Gastrocnemius medialis (tissue), 4 donors: ENCODE data around the gene STK4. TPM values are rescaled to one million over a fixed set of nuclear protein-coding genes. Genes with fewer than 3 reads are reported as not detected.

Experiments
- ATAC-seq, 2 donors: fragments of 150-250 bp; one replicate each; pipeline ENCODE4 v1.9.1; 2016
- DNase-seq, 2 donors: peaks; one replicate each; pipeline ENCODE4 v3.0.0-alpha.2; 2019
- H3K27ac ChIP-seq, 4 donors: fragments of 200-600 bp; sonication (generic); 1 replicate in 1 of 4; 2 replicates in 3 of 4; pipeline ENCODE4 v1.5.1; 2016 to 2018; ENCODE audit warnings: mild to moderate bottlenecking in 2 of 4, moderate library complexity in 1 of 4
- H3K27me3 ChIP-seq, 3 donors: fragments of 200-600 bp; sonication (generic) in 2 of 3; 1 replicate in 1 of 3; 2 replicates in 2 of 3; pipeline versions ENCODE4 v1.5.1 to v1.6.0; 2016 to 2019; ENCODE audit warnings: mild to moderate bottlenecking in 1 of 3, moderate library complexity in 1 of 3
- H3K36me3 ChIP-seq, 2 donors: fragments of 200-600 bp; sonication (generic) in 1 of 2; one replicate each; pipeline ENCODE4 v1.5.1; 2017 to 2018
- H3K4me1 ChIP-seq, 2 donors: fragments of 200-600 bp; sonication (generic) in 1 of 2; one replicate each; pipeline ENCODE4 v1.5.1; 2016 to 2017; ENCODE audit warnings: mild to moderate bottlenecking in 2 of 2
- H3K4me3 ChIP-seq, 4 donors: fragments of 200-600 bp; sonication (generic) in 3 of 4; 1 replicate in 1 of 4; 2 replicates in 3 of 4; pipeline ENCODE4 v1.5.1; 2016 to 2019; ENCODE audit warnings: mild to moderate bottlenecking in 2 of 4
- H3K9me3 ChIP-seq, 3 donors: fragments of 200-600 bp; sonication (generic) in 2 of 3; 1 replicate in 1 of 3; 2 replicates in 2 of 3; pipeline ENCODE4 v1.5.1; 2016 to 2019
- POLR2A ChIP-seq, 2 donors: fragments of 450-650 bp; IDR thresholded peaks; one replicate each; pipeline ENCODE4 v1.6.1; 2017; ENCODE audit warnings: antibody characterized with exemption in 2 of 2, mild to moderate bottlenecking in 2 of 2, moderate library complexity in 2 of 2
- in situ Hi-C, 4 donors: fragments of 200-750 bp; cut with MboI; loops; one replicate each; pipeline versions ENCODE4 v1.15.0 to v1.8.0; 2017; ENCODE audit warnings: low sequenced_read_pairs in 4 of 4
- intact Hi-C: fragments of 100-400 bp; cut with DNase I; formaldehyde crosslinking; loops from one replicate; pipeline ENCODE4 v1.15.1; 2023; ENCODE audit warnings: low total_unique reads
- total RNA-seq, 4 donors: library from RNA; depleted of rRNA; stranded (reverse); fragments of >200 nt; gene quantifications; one replicate each; pipeline versions ENCODE4 v1.1.0 to v1.2.3, GENCODE V29; 2016
- TF ChIP-seq, protein P1 (sequence below), 5 experiments: fragments of 450-650 bp in 3 of 5; fragments of 200-600 bp in 2 of 5; sonication (generic) in 2 of 5; IDR thresholded peaks in 4 of 5; conservative IDR thresholded peaks in 1 of 5; 1 replicate in 4 of 5; 2 replicates in 1 of 5; pipeline ENCODE4 v1.5.1; 2016 to 2019; ENCODE audit warnings: antibody characterized with exemption in 5 of 5, mild to moderate bottlenecking in 3 of 5, moderate library complexity in 3 of 5

Gene STK4
- total RNA-seq, 4 donors from 2014 or later, result 4.5 to 6.4 (median 5.5) TPM

GRCh38 chr20:44962483-44962882 is 3.8 kb upstream of the STK4 start:
- Histone ChIP-seq H3K27ac (no peak overlapping the region), H3K4me1 (peaks cover 29% of the 10 kb centered on the region in 2 donors), H3K36me3 (no peaks in the 10 kb centered on the region), H3K27me3 (no peaks in the 10 kb centered on the region), H3K4me3 (no peak overlapping the region), H3K9me3 (no peaks in the 10 kb centered on the region)
- intact Hi-C loops (loop anchor here (5.0 to 10.0 kb wide), 2 partner anchors 750 to 1368 kb away; partner anchors contain the start of genes IFT52 and OSER1), in situ Hi-C loops (loop anchor here in 1 of 4 donors (25.0 kb wide), 1 partner anchor 100 kb away; no protein-coding TSS in a partner anchor)
- ATAC-seq (no peak), DNase-seq (no peak)
- TF ChIP-seq, protein P1, sequence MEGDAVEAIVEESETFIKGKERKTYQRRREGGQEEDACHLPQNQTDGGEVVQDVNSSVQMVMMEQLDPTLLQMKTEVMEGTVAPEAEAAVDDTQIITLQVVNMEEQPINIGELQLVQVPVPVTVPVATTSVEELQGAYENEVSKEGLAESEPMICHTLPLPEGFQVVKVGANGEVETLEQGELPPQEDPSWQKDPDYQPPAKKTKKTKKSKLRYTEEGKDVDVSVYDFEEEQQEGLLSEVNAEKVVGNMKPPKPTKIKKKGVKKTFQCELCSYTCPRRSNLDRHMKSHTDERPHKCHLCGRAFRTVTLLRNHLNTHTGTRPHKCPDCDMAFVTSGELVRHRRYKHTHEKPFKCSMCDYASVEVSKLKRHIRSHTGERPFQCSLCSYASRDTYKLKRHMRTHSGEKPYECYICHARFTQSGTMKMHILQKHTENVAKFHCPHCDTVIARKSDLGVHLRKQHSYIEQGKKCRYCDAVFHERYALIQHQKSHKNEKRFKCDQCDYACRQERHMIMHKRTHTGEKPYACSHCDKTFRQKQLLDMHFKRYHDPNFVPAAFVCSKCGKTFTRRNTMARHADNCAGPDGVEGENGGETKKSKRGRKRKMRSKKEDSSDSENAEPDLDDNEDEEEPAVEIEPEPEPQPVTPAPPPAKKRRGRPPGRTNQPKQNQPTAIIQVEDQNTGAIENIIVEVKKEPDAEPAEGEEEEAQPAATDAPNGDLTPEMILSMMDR (IDR thresholded peaks at IDR 0.05 in 4 of 5, conservative IDR thresholded peaks at IDR 0.05 in 1 of 5), result no peak
- no peak for TF ChIP-seq POLR2A (IDR thresholded peaks at IDR 0.05)

- Histone ChIP-seq H3K9me3 (no peaks in the 10 kb centered on the region), H3K36me3 (no peaks in the 10 kb centered on the region), H3K27ac (no peak overlapping the region), H3K4me3 (no peak overlapping the region), H3K4me1 (peaks cover 26 to 29% of the 10 kb centered on the region in 2 donors), H3K27me3 (no peaks in the 10 kb centered on the region)
- in situ Hi-C loops, result loop anchor here in 1 of 4 donors (25.0 kb wide), 1 partner anchor 99 kb away; no protein-coding TSS in a partner anchor
- DNase-seq (no peak), ATAC-seq (no peak)
- TF ChIP-seq POLR2A (IDR thresholded peaks at IDR 0.05), result no peak
- TF ChIP-seq, protein P1 (IDR thresholded peaks at IDR 0.05 in 4 of 5, conservative IDR thresholded peaks at IDR 0.05 in 1 of 5), result no peak
- intact Hi-C loops, result loop anchor here (5.0 to 10.0 kb wide), 2 partner anchors 751 to 1369 kb away; partner anchors contain the start of genes IFT52 and OSER1
These were observed 2.7 kb upstream of the STK4 start for GRCh38 chr20:44963325-44964215.

GRCh38 chr20:44965651-44966029 is 672 bp upstream of the STK4 start:
- H3K4me1 ChIP-seq, result peaks cover 11 to 20% of the 10 kb centered on the region in 2 donors
- peak overlapping the region; percentile 88 to 91 (median 90) for H3K27ac ChIP-seq
- ATAC-seq, result no peak
- in situ Hi-C loops (loop anchor here in 1 of 4 donors (25.0 kb wide), 1 partner anchor 97 kb away; no protein-coding TSS in a partner anchor), intact Hi-C loops (loop anchor here (5.0 to 10.0 kb wide), 3 partner anchors 228 to 1437 kb away; partner anchors contain the start of gene IFT52)
- no peaks in the 10 kb centered on the region for H3K27me3 ChIP-seq
- TF ChIP-seq POLR2A (IDR thresholded peaks at IDR 0.05), result no peak
- TF ChIP-seq, protein P1 (IDR thresholded peaks at IDR 0.05 in 4 of 5, conservative IDR thresholded peaks at IDR 0.05 in 1 of 5), result no peak
- H3K36me3 ChIP-seq, result no peaks in the 10 kb centered on the region
- DNase-seq, result no peak
- H3K9me3 ChIP-seq, result no peaks in the 10 kb centered on the region
- peak overlapping the region; percentile 73 to 100 (median 92) for H3K4me3 ChIP-seq

DNA sequence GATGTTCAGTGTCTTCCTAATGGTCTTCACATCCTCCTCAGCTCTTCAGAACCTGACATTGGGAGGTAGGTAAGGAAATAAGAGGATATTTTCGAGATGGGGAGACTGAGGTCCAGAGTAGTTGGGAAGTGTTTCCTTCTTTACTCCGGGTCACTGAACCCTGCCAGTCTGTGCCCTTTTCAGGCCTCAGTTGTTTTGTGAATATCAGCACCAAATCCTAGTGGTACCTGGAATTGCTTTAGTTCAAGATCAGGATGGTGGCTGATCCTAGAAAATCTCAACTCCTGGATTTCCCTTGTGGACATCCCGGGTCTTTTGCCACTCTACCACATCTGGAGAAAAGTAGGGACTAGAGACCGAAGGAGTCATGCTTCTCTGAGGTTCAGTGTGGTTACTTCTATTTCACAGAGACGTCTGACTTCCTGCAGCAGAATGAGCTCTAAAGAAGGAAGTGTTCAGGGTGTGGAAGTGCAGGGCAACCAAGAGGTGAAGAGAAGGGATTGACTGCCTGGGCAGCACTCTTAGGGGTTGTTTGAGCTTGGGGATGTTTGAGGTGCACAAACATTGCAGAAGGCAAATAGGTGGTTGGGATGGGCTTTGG is 995 bp downstream of the STK4 start:
- ATAC-seq (peak in 1 of 2 donors; percentile 23), DNase-seq (no peak)
- no peaks in the 10 kb centered on the region for H3K9me3 ChIP-seq
- TF ChIP-seq, protein P1 (IDR thresholded peaks at IDR 0.05 in 4 of 5, conservative IDR thresholded peaks at IDR 0.05 in 1 of 5), result no peak
- TF ChIP-seq POLR2A (IDR thresholded peaks at IDR 0.05), result no peak
- peaks cover 11 to 15% of the 10 kb centered on the region in 2 donors for H3K4me1 ChIP-seq
- H3K27ac ChIP-seq, result peak overlapping the region; percentile 88 to 91 (median 90)
- in situ Hi-C loops (loop anchor here in 1 of 4 donors (25.0 kb wide), 1 partner anchor 95 kb away; no protein-coding TSS in a partner anchor), intact Hi-C loops (loop anchor here (5.0 to 10.0 kb wide), 3 partner anchors 230 to 1435 kb away; partner anchors contain the start of gene IFT52)
- peak overlapping the region; percentile 73 to 100 (median 92) for H3K4me3 ChIP-seq
- H3K36me3 ChIP-seq, result peaks cover 0 to 4% of the 10 kb centered on the region in 2 donors
- no peaks in the 10 kb centered on the region for H3K27me3 ChIP-seq
